Activated effector memory CD4-positive, alpha-beta T cell treated with Interleukin-2 at 50 U/mL for 16 hours (primary cell): Measurements from ENCODE around the gene AGBL4.

Experiments used
- DNase-seq: peaks from one replicate; pipeline ENCODE4 v3.0.0-alpha.2; 2020

AGBL4 gene

DNA sequence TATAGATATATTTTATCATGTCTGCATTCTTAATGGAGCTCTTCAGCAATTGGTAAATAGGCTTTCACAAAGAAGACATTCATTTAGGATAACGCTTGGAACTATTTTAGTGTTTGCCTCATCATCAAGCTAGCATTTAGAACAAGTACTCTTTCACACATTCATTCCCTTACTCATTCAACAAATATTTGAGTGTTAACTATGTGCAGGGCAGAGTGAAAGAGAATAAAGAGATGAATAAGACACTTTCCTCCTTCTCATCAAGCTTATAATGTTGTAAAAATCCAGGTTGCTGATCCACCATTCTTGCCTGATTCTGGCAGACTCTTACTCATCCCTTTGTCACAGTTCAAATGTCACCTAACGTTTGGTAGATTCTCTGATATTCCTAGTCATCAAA is 860.7 kb downstream of the AGBL4 start:
- DNase-seq = no peak

DNA sequence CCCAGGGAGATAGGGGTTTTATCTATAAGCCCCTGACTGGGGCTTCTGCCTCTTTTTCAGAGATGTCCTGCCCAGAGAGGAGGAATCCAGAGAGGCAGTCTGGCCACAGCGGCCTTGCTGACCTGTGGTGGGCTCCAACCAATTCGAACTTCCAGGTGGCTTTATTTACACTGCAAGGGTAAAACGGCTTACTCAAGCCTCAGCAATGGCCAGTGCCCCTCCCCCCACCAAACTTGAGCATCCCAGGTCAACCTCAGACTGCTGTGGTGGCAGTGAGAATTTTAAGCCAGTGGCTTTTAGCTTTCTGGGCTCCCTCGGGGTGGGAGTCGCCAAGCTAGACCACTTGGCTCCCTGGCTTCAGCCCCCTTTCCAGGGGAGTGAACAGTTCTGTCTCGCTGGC is 863.1 kb downstream of the AGBL4 start:
- DNase-seq = no peak

DNA sequence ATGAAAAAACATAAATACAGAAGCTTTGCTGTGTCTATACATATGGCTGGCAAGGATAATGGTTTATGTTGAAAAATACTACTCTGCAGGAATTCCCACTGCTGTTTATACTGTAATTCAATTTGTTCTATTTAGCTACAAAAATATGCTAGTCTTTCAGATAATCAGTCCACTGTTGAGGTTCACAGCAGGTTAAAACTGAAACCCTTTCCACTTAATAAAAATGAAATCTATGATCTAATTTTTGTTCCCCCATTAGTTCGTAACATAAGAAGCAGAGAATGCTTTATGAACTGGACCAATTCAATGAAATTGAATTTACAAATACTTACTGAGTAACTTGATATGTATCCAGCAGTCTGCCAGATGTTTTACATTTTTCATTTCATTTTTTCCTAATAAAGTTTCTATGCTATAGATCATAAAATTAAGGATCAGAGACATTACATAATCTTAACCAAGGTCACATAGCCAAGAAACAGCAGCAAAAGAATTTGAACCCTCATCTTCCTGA is 887.0 kb downstream of the AGBL4 start:
- DNase-seq = no peak

DNA sequence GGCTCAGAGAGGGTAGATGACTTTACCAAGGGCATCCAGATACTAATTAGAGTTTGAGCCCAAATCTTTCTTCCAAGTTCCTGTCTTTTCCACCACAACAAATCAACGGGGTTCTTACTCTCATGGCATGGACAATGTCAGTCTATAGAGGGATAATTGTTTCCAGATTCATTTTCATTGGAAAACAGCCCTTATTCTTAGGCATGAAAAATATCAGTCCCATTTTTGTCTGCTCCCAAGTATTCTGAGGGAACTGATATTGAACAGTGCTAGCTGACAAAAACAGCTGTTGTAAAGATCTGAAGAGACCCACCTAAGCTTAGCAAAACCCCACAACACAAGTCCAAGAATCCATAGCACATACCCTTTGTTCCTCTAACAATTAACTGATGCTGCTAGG is 898.0 kb downstream of the AGBL4 start:
- DNase-seq = no peak

DNA sequence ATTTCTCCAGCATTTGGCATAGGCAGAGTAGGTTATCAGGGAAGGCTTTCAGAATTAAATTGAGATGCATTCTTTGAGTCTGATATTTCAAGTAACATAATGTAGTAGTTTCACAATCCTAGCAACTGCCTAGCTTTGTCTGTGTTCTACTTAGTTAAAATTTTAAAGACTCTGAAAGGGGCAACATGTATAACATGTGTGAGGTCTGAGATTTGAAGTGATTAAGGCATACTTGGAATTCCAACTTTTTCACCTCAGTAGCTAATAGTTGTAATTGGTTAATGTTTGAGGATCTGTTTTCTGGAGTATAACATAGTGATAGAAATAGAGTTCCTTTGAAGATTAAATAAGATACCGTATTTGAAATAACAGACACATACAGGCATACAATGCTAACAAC is 911.8 kb downstream of the AGBL4 start:
- DNase-seq = no peak

DNA sequence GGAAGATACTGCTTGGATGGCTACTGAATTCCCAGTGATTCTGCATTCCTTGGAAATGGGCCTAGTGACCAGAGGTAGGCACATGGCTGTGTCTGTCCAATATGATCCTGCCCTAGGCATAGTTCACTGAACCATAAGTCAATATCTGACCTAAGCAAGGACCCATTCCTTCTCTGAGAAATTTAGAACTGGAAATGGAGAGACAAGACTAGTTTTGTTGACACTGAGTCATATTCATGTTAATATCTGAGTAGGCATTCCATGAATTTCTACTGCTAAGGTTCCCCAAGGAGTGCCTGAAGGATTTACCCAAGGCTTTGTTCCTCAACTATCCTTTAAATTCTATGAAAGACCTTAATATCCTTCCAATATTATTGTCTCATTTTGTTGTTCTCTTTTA is 917.3 kb downstream of the AGBL4 start:
- no peak for DNase-seq

DNA sequence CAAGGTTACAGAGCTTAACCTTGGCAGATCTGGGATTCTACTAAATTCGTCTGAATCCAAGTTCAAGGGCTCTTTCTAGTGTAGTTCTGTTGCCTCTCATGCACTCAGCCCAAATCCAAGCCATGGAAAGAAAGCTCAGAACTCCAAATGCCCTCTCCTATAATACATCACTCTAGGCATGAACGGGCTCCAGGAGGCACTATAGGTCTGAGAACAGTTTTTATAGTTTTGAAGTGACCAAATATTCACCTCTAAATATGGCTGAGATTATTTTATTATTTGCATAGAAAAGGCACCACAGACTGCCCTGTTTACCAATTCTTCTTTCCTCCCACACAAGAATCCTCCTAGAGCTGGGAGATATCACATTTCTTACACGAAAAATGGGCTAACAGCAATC is 919.2 kb downstream of the AGBL4 start:
- no peak for DNase-seq

DNA sequence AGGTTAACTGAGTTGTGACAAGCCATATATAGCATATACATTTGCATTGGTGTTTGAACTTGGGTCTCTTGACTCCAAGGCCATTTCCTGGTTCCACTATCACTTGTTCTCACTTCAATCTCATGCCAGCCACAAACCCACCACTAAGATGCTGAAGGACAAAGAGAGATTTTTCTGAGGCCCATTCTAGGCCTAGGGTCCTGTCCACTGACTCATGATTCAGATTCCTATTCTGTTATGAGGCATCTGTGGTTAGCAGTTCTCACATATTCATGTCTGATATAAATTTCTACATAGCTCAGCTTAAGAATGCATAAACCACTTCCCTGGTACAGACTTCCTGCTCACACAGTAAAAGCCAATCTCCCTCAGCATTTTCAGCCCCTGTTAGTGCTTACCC is 921.0 kb downstream of the AGBL4 start:
- no peak for DNase-seq

DNA sequence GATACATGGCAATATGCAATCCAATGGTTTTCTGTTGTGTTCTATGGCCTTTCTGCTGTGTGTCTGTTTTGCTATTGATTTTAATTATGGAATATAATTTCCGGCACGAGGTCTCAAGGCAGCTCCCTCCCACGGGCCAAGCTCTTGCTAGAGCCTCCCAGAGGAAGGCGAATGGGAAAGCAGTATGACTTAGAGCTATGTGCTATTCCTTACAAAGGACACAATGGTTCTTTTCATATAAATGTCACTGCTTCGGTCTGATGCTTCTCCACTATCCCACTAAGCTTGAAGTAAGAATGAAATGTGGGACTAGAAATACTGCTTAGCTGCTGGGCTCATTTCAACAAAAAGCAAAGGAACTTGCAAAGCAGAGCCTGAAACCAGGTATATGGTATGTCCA is 924.9 kb downstream of the AGBL4 start:
- DNase-seq = no peak

DNA sequence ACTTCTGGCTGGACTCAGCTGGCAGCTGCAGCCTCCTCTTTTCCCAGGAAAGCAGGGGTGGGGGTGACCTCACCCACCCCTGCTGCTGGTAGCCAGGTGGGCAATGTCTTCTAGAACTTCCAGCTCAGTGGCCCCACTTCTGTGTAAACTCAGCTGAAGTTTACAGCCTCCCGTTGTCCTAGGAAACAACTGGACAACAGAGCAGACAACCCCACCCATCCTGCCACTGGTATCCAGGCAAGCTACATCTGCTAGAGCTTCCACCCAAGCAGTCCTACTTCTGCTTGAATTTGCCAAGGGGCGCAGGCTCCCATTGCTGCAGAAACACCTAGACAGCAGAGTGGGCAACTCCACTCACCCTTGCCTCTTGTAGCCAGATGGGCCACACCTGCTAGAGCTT is 937.4 kb downstream of the AGBL4 start:
- no peak for DNase-seq

GRCh38 chr1:49085079-49085478 is 938.7 kb downstream of the AGBL4 start:
- no peak for DNase-seq

- no peak for DNase-seq
These were observed 963.0 kb downstream of the AGBL4 start for GRCh38 chr1:49060766-49061165.

- no peak for DNase-seq
These were observed 964.7 kb downstream of the AGBL4 start for GRCh38 chr1:49059087-49059486.

GRCh38 chr1:49052102-49052501 is 971.7 kb downstream of the AGBL4 start:
- no peak for DNase-seq

DNA sequence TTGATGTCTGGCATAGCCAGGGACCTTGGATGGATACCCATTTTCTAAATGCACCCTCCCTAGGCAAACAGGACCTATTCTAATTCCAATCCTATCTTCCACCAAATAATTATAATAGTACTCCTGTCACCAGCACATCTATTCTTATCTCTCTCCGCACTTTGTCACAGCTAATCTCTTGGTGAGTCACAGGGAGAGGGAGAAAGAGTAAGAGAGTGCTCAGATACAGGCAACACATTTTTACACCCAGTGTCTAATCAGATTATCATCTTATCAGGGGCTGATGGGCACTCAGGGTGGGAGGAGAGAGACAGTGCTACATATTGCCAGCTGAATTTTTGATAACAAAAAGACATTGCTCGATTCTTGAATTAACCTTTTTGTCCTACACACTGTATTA is 972.1 kb downstream of the AGBL4 start:
- DNase-seq = no peak

GRCh38 chr1:49050041-49050440 is 973.7 kb downstream of the AGBL4 start:
- no peak for DNase-seq

DNA sequence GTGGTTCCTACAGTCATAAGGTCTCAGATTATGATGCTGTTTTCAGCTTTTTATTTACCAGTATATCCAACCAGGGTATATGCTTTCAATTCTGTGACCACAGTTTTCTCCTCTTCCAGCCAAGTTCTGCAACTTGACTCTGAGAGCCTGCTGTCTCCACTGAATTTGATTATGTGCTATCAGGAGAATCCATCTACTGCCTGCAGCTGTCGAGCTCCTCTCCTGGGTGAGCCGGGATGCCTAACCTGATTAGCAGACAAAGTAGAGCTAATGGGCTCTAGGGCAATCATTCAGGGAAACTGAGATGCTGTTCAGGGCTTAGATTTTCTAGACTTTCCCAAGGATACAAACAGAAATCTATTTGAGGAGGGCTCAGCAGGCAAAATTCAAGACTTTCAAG is 975.6 kb downstream of the AGBL4 start:
- DNase-seq = no peak

- DNase-seq = no peak
These were observed 977.4 kb downstream of the AGBL4 start for GRCh38 chr1:49046305-49046704.

- no peak for DNase-seq
These were observed 978.4 kb downstream of the AGBL4 start for GRCh38 chr1:49045371-49045770.

- DNase-seq = no peak
These were observed 987.1 kb downstream of the AGBL4 start for GRCh38 chr1:49036700-49037099.

DNA sequence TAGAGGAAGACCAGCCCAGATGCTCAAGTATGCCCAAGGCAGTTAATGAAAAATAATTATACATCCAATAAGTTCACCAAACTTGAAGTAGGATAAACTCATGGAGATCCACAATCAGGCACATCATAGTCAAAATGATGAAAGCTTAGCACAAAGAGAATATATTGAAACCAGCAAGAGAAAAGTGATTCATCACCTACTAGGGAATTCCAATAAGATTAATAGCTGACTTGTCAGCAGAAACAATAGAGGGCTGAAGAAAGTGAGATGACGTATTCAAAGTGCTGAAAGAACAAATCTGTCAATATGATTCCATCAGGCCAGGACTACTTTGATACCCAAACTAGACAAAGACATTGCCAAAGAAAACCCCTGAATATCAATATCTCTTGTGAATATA is 995.4 kb downstream of the AGBL4 start:
- DNase-seq = no peak

GRCh38 chr1:49026230-49026811 is 997.4 kb downstream of the AGBL4 start:
- no peak for DNase-seq

GRCh38 chr1:49016030-49016977 is 1007.5 kb downstream of the AGBL4 start:
- DNase-seq = no peak

DNA sequence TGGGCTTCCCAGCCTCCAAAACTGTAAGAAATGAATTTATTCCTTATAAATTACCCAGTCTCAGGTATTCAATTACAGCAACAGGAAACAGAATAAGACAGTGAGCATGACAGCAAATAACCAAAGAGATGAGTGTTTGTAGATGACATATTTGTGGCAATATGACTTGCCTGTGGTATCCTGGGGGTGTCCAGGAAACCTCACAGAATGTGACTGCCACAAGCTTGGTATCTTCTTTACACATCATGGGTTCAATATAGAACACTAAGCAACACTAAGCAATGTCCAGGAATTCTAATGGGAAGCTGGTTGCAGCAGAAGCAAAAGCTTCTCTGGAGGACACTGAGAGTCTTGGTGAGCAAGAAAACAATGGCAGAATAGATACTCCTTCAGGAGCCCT is 1010.7 kb downstream of the AGBL4 start:
- DNase-seq = no peak
